Colonic mucosa (tissue), 4 donors: ENCODE data around the gene KLHL8. TPM values are rescaled to one million over a fixed set of nuclear protein-coding genes. Genes with fewer than 3 reads are reported as not detected.

ENCODE experiments used
- DNase-seq: peaks from one replicate; pipeline ENCODE4 v3.0.0-alpha.2; 2020
- H3K27ac ChIP-seq: fragments of 200-600 bp; one replicate; pipeline ENCODE4 v1.8.0; 2021
- H3K27me3 ChIP-seq: fragments of 200-600 bp; one replicate; pipeline ENCODE4 v1.8.0; 2021
- H3K36me3 ChIP-seq: fragments of 200-600 bp; one replicate; pipeline ENCODE4 v1.8.0; 2021
- H3K4me1 ChIP-seq: fragments of 200-600 bp; one replicate; pipeline ENCODE4 v1.8.0; 2021; ENCODE audit warnings: mild to moderate bottlenecking
- H3K4me3 ChIP-seq: fragments of 200-600 bp; one replicate; pipeline ENCODE4 v1.8.0; 2021
- H3K9ac ChIP-seq, 2 donors: one replicate each; pipeline ENCODE4 v1.7.0; 2013; ENCODE audit warnings: control low read depth in 2 of 2, low read depth in 2 of 2, low read length in 2 of 2
- H3K9me3 ChIP-seq: fragments of 200-600 bp; one replicate; pipeline ENCODE4 v1.8.0; 2021
- CTCF ChIP-seq: fragments of 200-600 bp; IDR thresholded peaks from one replicate; pipeline ENCODE4 v1.8.0; 2022; ENCODE audit warnings: antibody characterized with exemption, mild to moderate bottlenecking
- intact Hi-C: fragments of 100-400 bp; cut with DNase I; formaldehyde crosslinking; loops from one replicate; pipeline ENCODE4 v1.14.1; 2022
- total RNA-seq, 2 donors: library from RNA; stranded (reverse); fragmentation: NEBNext Ultra II Directional in 1 of 2; extraction: Animal tissue kit (Norgen Biotek cat#: 25700) in 1 of 2; gene quantifications; one replicate each; pipeline ENCODE4 v1.2.1, GENCODE V29; 2021
- donor health status: healthy.
- donor health status: DM: no; HTN: no; CAD: no.
- donor health status: DM: no; HTN: no; CAD: no.

KLHL8 gene
- total RNA-seq, 2 donors from 2014 or later: 19.5 to 19.7 TPM

GRCh38 chr4:87260477-87260876 lies 40.1 kb upstream of the KLHL8 start:
- Histone ChIP-seq H3K9me3 (no peaks in the 10 kb centered on the region), H3K4me1 (no peaks in the 10 kb centered on the region), H3K4me3 (no peak overlapping the region), H3K36me3 (no peaks in the 10 kb centered on the region), H3K27ac (no peak overlapping the region), H3K9ac (no peak overlapping the region), H3K27me3 (no peaks in the 10 kb centered on the region)
- no peak for TF ChIP-seq CTCF
- DNase-seq: no peak
- intact Hi-C loops: no loop called here

- Histone ChIP-seq H3K36me3 (no peaks in the 10 kb centered on the region), H3K27me3 (no peaks in the 10 kb centered on the region), H3K4me1 (no peaks in the 10 kb centered on the region), H3K9ac (no peak overlapping the region), H3K27ac (no peak overlapping the region), H3K4me3 (no peak overlapping the region), H3K9me3 (no peaks in the 10 kb centered on the region)
- DNase-seq: no peak
- intact Hi-C loops: no loop called here
- TF ChIP-seq CTCF: no peak
Observed at GRCh38 chr4:87258677-87259076, 38.3 kb upstream of the KLHL8 start.

GRCh38 chr4:87257523-87257922 lies 37.1 kb upstream of the KLHL8 start:
- Histone ChIP-seq H3K27me3 (no peaks in the 10 kb centered on the region), H3K27ac (no peak overlapping the region), H3K9ac (no peak overlapping the region), H3K4me3 (no peak overlapping the region), H3K36me3 (no peaks in the 10 kb centered on the region), H3K4me1 (no peaks in the 10 kb centered on the region), H3K9me3 (no peaks in the 10 kb centered on the region)
- TF ChIP-seq CTCF: no peak
- intact Hi-C loops: no loop called here
- DNase-seq: no peak

GRCh38 chr4:87255755-87256154 lies 35.3 kb upstream of the KLHL8 start:
- Histone ChIP-seq H3K36me3 (no peaks in the 10 kb centered on the region), H3K4me1 (no peaks in the 10 kb centered on the region), H3K27ac (no peak overlapping the region), H3K9me3 (no peaks in the 10 kb centered on the region), H3K27me3 (no peaks in the 10 kb centered on the region), H3K9ac (no peak overlapping the region), H3K4me3 (no peak overlapping the region)
- DNase-seq: no peak
- TF ChIP-seq CTCF: no peak
- intact Hi-C loops: no loop called here

- intact Hi-C loops: no loop called here
- H3K27ac ChIP-seq: no peak overlapping the region
- no peak overlapping the region for H3K9ac ChIP-seq
- no peaks in the 10 kb centered on the region for H3K4me1 ChIP-seq
- no peaks in the 10 kb centered on the region for H3K9me3 ChIP-seq
- no peak overlapping the region for H3K4me3 ChIP-seq
- DNase-seq: no peak
- H3K27me3 ChIP-seq: no peaks in the 10 kb centered on the region
- H3K36me3 ChIP-seq: no peaks in the 10 kb centered on the region
- TF ChIP-seq CTCF: no peak
Observed at GRCh38 chr4:87251106-87251505, 30.7 kb upstream of the KLHL8 start.

- no peaks in the 10 kb centered on the region for H3K27me3 ChIP-seq
- no peak overlapping the region for H3K27ac ChIP-seq
- TF ChIP-seq CTCF: no peak
- H3K36me3 ChIP-seq: no peaks in the 10 kb centered on the region
- no peak overlapping the region for H3K9ac ChIP-seq
- H3K4me3 ChIP-seq: no peak overlapping the region
- no peaks in the 10 kb centered on the region for H3K4me1 ChIP-seq
- intact Hi-C loops: no loop called here
- DNase-seq: no peak
- no peaks in the 10 kb centered on the region for H3K9me3 ChIP-seq
Observed at GRCh38 chr4:87250294-87250693, 29.9 kb upstream of the KLHL8 start.
